ENCODE data around the gene KIF3C.
A peak's percentile ranks its signal among the peaks of the same experiment; 100 is the strongest.
"Not testable (repeated sequence)": the region's sequence is repeated elsewhere in the genome, so short reads cannot be mapped to it uniquely, and the experiment has no call there.

The KIF3C gene

DNA sequence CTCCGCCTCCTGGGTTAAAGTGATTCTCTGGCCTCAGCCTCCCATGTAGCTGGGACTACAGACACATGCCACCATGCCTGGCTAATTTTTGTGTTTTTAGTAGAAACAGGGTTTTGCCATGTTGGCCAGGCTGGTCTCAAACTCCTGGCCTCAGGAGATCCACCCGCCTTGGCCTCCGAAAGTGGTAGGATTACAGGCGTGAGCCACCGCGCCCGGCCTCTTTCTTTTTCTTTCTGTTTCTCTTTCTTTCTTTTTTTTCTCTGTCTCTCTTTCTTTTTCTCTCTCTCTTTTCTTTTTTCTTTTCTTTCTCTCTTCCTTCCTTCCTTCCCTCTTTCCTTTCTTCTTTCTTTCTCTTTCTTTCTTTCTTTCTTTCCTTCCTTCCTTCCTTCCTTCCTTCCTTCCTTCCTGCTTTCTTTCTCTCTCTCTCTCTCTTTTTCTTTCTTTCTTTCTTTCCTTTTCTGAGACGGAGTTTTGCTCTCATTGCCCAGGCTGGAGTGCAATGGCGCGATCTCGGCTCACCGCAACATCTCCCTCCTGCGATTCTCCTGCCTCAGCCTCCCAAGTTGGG is 16.6 kb upstream of the KIF3C start:
- DNase-seq, result not testable (repeated sequence)

DNA sequence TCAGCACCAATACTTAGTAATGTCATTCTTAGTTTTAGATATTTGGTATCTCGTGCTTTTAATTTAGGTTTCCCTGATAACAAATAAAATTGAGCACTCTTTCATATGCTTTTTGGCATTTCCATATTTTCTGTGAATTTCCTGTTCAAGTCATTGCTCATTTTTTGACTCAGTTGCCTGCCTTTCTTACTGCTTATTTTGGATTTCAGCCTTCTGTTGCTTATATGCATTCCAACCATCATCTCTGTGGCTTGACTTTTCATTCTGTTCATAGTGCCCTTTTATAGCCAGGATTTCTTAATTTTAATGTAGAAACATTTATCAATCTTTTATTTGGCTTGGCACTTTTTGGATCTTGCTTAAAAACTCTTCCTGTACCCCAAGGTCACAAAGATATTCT is 14.5 kb upstream of the KIF3C start:
- no peak for DNase-seq

DNA sequence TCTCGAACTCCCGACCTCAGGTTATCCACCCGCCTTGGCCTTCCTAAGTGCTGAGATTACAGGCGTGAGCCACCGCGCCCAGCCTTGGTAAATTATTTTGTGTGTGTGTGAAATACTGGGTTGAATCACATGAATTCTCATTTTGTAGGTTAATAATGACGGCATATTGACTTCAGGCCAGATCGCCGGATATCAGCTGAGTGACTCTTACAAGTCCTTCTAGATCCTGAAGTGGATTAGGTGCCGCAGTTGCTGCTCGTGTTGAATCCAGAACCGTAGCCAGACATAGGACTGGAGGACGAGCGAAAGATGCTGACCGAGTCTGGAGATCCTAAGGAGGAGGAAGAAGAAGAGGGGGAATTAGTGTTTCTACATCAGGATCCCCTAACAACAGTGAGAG is 12.2 kb upstream of the KIF3C start:
- DNase-seq, result no peak

DNA sequence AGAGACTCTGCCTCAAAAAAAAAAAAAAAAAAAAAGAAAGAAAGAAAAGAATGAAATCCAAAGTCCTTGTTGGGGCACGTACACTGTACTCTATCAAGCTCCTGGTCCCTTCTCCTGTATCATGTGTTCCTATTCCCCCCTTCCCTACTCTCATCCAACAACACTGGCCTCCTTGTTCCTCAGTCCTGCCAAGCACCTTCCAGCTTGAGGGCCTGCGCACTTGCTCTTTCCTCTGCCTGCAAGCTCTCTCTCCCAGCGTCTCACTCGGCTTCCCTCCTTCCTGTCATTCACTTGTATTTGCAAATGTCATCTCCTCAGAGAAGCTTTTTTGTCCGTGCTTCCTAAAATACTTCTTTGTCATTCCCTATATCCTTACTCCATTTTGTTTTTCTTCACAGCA is 10.8 kb upstream of the KIF3C start:
- DNase-seq, result no peak

DNA sequence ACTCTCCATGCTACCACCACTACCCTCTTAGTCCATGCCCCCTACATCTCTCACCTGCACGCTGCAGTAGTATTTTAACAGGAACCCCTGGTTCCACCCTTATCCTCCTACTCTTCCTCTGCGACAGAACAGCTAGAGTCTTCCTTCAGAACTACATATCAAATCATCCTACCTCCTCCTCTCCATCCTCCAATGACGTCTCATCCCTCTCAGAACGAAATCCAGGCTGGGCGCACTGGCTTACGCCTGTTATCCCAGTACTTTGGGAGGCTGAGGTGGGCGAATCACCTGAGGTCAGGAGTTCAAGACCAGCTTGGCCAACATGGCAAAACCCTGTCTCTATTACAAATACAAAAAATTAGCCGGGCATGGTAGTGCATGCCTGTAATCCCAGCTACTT is 10.3 kb upstream of the KIF3C start:
- no peak for DNase-seq

DNA sequence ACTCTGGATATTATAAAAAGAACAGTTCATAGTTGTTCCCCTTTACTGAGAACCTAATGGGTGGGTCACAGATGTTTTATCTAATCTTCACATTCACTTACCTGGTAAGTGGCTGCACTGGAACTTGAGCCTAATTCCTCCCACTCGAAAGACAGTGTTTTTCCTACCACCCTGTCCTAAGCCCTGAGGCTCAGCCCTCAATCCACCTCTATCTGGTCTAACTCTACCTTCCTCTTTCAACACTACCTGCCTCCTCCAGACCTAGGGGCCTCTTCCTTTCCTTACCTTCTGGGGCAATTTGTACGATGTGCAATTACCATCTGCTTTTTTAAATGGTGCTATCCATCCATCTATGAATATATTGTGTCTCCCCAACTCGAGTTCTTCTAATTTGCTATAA is 9.7 kb upstream of the KIF3C start:
- DNase-seq, result no peak

DNA sequence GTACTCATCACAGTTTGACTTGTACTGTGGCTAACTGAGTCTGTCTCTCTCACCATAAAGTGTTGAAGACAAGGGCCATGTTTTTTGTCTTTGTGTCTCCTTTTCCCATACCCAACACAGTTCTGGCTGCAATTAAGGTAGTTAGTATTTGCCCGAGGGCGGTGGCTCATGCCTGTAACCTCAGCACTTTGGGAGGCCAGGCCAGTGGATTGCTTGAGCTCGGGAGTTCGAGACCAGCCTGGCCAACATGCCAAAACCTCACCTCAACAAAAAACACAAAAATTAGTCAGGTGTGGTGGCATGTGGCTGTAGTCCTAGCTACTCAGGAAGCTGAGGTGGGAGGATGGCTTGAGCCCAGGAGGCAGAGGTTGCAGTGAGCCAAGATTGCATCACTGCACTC is 6.9 kb upstream of the KIF3C start:
- no peak for DNase-seq

DNA sequence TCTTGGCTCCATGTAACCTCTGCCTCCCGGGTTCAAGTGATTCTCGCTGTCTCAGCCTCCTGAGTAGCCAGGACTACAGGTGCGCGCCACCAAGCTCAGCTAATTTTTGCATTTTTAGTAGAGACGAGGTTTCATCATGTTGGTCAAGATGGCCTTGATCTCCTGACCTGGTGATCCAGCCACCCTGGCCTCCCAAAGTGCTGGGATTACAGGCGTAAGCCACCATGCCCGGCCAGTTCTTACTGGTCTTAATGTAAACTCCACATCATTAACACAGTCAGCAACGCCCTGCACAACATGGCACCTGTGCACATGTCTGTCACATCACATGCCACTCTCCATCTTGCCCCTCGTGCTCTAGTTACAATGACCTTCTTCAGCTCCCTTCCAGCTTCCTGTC is 5.8 kb upstream of the KIF3C start:
- DNase-seq, result no peak

DNA sequence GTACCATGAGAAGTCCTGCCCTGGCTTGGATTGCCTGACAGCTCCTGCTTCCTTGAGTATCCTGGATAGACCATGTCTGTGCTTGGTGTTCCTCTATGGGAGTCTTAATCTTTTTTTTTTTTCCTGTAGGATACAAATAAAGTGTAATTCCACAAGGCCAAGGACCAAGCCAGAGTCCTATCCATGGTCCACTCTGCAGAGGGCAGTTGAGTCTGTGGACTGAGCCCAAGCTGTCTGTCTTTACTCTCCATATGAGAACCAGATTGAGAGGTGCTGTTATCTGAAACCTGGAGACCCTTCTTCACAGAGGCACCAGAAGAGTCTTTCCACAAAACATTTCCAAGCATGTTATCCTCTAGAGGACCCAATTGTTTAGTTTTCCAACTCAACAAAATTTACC is 1.4 kb upstream of the KIF3C start:
- DNase-seq, result no peak

DNA sequence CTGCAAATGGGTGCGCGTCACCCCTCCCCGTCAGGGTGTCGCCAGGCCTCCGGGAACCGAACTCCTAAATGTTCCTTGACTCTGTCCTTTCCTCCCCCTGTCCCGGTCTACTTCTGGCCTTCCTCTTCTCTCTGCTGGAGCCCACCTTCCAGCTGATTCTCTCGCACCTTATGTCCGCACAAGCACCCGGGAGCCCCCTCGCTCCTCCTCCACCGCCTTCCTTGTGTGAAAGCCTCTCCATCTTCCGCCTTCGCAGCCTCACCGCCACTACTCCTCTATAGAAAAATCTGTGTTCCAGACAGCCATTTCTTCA is 627 bp upstream of the KIF3C start:
- no peak for DNase-seq

DNA sequence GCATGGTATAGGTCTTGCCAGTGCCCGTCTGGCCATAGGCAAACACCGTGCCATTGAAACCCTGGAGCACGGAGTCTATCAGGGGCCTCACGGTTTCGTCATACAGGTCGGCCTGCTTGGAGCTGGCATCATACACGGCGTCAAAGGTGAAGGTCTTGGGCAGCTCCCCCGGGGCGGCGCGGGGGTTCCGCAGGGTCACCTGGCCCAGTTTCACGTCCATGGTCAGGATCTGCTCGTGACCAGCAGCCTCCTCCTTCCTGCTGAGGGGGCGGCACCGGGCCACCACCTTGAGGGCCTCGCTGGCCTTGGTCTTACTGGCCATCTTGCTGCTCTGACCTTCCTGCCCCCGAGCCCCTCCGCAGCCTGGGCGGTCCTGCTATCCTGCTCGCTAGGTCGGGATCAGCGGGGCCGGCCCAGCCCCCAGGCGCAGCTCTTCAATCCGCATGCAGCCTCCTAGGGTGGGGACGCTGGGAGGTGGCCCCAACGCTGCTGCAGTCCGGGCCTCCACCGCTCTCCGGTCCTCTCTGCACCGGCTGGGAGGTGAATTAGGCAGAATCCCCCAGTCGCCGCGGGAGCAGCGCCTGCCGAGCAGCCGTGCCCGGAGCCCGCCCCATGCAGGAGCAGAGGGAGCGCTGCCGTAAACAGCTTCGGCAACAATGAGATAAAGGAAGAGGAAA is 563 bp downstream of the KIF3C start:
- DNase-seq, result peak; percentile 28

DNA sequence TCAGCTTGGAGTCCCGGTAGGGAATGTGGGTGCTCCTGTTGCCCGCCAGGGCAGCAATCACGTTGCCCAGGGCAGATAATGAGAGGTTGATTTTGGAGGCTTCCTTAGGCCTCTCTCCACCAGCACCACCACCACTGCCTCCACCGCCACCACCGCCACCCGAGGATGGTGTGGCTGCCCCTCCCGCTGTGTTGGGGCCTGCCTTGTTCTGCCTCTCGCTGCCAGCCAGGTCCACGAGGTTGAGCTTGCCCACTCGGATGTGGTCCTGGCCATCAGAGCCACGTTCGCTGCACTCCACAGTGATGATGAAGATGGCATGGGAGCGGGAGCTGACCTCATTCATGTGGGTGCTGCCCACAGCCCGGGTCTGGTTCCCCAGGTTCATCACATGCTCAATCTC is 1.3 kb downstream of the KIF3C start:
- no peak for DNase-seq

DNA sequence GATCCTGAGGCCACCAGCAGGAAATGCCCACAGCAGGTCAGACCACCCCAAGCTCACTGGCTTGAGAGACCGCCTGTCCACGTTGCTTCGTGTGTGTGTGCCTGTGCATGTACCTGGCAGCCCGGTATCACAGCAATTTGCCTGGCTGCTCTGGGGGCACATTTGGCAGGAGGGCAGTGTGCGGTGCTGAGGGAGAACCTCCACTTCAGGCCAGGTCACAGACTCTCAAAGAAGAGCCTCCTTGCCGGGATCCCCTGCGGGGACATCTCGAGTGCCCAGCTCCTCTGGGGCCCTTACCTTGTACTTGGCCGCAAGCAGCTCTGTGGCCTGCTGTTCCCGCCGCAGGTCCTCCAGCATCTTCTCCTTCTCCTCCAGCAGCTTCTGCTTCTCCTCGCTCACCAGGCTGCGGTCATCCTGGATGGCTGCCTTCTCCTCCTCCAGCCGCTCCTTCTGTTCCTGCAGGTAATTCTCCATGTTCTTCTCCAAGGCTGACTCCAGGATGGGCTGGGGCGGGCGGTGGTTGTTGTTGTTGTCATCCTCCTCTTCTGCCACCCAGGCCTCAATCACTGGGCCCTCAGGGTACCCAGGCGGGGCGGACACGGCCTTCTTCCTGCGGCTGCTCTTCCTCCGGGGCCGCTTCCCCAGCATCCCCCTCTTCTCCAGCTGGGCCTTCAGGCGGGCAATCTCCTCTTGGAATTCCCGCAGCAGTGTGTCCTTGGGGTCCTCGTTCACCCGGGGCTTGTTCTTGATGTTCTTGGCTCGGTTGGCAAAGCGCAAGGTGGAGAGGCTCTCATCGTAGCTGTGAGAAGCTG is 2.0 kb downstream of the KIF3C start:
- DNase-seq, result no peak

DNA sequence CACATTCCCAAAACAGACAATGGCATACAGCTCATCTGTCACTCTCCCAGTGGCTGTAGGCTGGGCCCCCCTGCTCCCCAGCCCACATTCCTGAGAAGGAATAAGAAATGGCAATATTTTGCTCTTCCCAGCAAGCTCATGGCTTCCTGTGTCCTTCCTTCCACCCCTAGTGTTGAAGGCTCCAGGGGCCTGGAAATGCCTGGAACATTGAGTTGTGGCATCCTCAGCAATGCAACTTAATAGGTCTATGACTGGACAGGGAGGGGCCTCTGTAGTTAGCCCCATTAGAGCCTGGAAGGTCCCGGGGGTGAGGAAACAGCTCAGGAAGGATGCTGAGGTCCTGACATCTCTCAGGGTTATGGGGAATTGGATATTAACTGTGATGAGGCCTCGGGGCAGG is 3.3 kb downstream of the KIF3C start:
- no peak for DNase-seq

DNA sequence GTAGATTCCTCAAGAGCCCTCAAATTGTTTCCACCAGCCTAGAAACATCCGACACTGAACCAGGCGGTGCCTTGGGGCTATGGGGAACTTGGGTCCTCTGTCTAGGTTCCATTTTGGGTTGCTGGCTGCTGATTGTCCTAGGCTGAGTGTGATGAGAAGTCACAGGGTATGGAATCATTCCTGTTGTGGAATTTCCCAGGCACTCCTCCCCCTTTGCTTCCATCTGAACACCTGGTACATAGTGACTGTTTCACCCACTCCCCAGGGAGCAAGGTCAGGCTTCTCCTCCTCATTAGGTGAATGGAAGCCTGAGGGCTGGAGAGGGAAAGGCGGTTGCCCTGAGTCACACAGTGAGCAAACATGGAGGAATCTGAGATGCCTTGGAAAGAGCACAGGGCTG is 4.5 kb downstream of the KIF3C start:
- DNase-seq, result no peak

DNA sequence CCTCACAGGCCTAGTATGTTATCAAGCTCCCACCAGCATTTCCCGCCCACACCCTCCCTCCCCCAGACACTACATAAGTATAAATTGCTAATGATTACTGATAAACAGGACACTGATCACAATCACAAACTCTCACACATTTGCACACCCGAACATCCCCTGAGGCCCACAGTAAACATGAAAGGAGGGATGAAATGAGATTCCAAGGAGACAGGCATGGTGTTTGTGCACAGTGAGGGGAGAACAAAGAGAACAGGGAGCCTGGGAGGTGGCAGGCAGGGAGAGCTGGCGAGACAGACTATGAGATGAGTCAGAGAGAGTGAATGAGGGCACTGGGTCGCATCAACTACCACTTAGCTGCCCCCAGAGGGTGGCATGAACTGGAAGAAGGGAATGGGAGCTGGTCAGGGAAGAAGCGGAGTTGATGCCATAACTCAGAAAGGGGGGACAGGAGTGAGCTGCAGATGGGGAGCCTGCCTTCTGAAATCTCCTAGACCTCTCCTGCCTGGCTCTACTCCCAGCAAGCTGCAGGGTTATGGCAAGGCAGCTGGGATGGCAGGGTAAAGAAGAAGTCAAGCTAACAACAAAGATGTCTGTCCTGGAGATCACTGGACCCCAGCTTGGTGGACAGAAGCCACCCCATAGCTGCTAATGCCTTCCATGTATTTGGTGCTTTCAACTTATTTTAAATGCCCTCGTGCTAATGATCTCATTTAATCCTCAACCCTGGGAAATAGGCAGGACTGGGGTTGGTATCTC is 5.1 kb downstream of the KIF3C start:
- DNase-seq, result no peak

DNA sequence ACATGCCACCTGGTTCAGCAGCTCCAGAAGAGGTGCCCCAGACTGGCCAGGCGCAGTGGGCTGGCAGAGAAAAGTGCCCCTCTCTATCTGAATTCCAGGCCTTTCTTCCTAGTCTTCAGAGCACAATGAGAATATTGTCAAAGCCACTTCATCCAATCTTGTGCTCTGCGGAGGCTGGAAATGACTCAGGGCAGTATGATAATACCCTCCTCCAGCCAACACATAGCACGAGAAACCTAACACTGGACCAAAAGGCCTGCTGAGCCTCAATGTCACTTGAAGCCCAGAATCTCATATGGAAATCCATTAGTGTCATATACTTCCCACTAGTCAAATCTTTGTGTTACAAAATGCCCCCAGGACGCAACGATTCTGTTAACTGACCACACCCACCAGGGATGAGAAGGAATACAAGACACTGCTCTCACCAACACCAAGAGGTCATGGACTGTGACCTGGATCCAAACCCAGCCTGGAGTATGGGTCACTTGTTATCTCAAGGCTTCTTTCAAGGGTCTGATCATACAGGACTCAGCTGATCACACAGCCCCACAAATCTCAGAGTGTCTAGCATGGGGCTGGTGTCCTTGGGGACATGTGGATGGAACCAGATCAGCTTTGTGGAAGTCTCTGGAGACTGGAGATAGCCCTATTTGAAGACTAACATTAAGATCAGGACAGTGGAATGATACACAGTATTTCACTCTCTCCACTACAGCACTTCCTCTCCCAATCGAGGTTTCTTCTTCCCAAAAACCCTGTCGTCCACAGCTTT is 10.1 kb downstream of the KIF3C start:
- no peak for DNase-seq

DNA sequence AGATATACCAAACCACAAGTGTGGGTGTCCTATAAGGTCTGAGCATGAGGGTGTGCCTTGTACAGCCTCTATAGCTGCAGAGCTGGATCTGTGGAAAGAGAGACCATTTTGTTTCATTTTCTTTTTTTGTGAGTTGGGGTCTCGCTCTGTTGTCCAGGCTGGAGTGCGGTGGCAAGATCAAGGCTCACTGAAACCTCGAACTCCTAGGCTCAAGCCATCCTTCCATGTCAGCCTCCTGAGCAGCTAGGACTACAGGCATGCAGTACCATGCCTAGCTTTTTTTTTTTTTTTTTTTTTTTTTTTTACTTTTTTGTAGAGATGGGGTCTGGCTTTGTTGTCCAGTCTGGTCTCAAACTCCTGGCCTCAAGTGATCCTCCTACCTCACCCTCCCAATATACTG is 10.7 kb downstream of the KIF3C start:
- no peak for DNase-seq

DNA sequence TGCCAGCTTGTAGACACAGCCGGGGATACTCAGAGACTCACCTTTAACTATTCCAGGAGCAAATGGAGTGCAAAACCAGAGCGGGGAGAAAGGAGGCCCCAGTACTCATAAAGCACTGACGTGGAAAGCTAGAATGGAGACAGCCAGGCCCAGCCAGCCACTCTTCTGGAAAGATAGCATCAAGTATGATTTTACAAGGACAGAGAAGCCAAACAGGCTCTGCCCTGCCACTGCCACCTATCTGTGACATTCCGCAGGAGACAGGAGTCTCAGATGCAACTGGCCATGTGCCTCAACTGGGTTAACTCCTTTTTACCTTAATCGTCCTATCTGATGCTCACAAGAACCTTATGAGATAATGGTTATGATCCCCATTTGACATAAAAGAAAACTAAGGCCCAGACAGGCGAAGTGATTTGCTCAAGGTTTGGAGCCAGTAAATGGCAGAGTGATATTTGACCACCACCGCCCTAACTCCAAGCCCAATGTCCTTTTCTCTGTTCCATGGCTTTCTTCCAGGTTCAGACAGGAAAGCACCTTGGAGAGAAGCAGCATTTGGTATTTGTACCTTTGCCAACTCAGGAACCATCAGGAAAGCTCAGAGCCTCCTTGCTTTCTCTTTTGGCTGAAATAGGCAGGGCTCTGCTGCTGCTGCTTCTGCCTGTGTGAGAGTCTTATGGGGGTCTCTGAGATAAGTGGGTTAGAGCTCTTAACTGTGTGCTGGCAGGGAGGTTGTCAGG is 15.6 kb downstream of the KIF3C start:
- DNase-seq, result no peak

DNA sequence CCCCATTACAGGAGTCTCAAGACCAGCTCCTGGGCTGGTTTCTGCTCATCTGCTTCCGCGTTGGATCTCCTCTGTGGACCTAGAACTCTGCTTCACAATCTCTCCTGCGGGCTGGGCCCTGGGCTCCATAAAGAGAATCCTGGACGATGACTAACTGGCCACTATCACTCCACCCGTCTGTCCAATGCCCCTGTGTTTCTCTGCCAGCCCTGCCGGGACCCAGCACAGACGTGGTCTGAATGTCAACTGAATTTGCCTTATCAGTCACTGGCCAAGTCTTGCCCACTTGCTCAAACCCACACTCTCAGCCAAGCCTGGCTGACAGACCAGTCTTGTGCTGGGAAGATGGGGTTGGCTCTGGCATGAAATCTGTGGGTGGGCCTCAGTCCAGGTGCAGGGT is 17.4 kb downstream of the KIF3C start:
- no peak for DNase-seq

DNA sequence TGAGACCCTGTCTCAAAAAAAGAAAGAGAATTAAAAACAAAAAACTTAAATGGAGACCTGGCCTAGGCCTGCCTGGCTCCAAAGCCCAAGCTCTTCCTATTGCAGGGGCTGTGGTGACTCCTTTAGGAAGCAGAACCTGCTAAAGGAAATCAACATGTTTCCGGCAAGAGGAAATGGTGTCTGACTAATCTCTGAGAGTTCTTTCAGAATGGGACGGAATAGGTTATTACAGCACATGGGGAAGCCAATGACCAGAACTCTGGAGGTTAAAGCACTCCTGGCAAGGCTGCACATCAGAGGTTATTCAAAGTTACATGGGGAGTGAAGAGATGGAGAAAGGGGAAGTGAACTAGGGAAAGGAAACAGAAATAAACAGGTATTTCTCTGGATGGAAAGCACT is 21.4 kb downstream of the KIF3C start:
- DNase-seq, result no peak

DNA sequence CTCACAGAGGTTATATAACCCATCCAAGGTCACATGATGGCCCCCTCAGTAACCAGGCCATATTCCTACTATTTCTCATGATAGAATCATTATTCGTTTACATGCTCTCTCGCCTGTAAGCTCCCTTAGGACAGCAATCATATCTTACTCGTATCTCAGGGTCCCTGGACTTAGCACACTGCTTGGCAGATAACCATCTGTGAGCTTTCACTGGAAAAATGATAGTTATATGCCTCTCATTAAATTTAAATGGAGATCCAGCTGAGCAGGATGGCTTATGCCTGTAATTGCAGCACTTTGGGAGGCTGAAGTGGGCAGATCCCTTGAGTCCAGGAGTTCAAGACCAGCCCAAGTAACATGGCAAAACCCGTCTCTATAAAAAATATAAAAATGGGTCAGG is 21.9 kb downstream of the KIF3C start:
- no peak for DNase-seq

All from RPMI8226 (cell line).